Lung (tissue), 12 donors: ENCODE results near the gene PTTG2. TPM values are rescaled to one million over a fixed set of nuclear protein-coding genes. Genes with fewer than 3 reads are reported as not detected.

Experiments used
- ATAC-seq: fragments of 200-7000 bp; cut with Tn5 transposase; one replicate; pipeline ENCODE4 v1.9.1; 2020; ENCODE audit warnings: moderate number of reproducible peaks; ENCODE audit not compliant: insufficient read depth, low FRiP score
- DNase-seq, 3 donors: peaks; one replicate each; pipeline ENCODE4 v3.0.0-alpha.2; 2013 to 2017
- H3K27ac ChIP-seq, 2 donors: one replicate each; pipeline ENCODE4 v1.5.1; 2013; ENCODE audit warnings: mild to moderate bottlenecking in 2 of 2, moderate library complexity in 2 of 2, control low read depth in 1 of 2, inconsistent platforms in 1 of 2, low read depth in 1 of 2, low read length in 1 of 2
- H3K27me3 ChIP-seq, 3 donors: one replicate each; pipeline ENCODE4 v1.5.1; 2013; ENCODE audit warnings: low read length in 2 of 3; ENCODE audit not compliant: control insufficient read depth in 3 of 3, insufficient read depth in 3 of 3
- H3K36me3 ChIP-seq, 4 donors: one replicate each; pipeline ENCODE4 v1.5.1; 2013; ENCODE audit warnings: low read length in 4 of 4, mild to moderate bottlenecking in 1 of 4, moderate library complexity in 1 of 4; ENCODE audit not compliant: control insufficient read depth in 4 of 4, insufficient read depth in 4 of 4
- H3K4me1 ChIP-seq, 5 donors: one replicate each; pipeline ENCODE4 v1.5.1; 2013; ENCODE audit warnings: low read length in 5 of 5, mild to moderate bottlenecking in 2 of 5, moderate library complexity in 1 of 5; ENCODE audit not compliant: control insufficient read depth in 5 of 5, insufficient read depth in 5 of 5
- H3K4me3 ChIP-seq: one replicate; pipeline ENCODE4 v1.5.1; 2013; ENCODE audit warnings: mild to moderate bottlenecking, control low read depth, moderate library complexity
- H3K9ac ChIP-seq, 2 donors: one replicate each; pipeline ENCODE4 v1.5.1; 2013; ENCODE audit warnings: low read length in 2 of 2, control low read depth in 1 of 2; ENCODE audit not compliant: insufficient read depth in 1 of 2
- H3K9me3 ChIP-seq, 4 donors: one replicate each; pipeline ENCODE4 v1.5.1; 2013; ENCODE audit warnings: low read length in 3 of 4, mild to moderate bottlenecking in 1 of 4, moderate library complexity in 1 of 4; ENCODE audit not compliant: control insufficient read depth in 4 of 4, insufficient read depth in 3 of 4
- CTCF ChIP-seq: IDR thresholded peaks from 2 replicates; pipeline ENCODE4 v1.5.1; 2012; ENCODE audit warnings: mild to moderate bottlenecking; ENCODE audit errors: control extremely low read depth, extremely low read depth
- WGBS, 2 donors: extraction: QIAGEN DNeasy Blood & Tissue Kit; methylation state at CpG; one replicate each; pipeline ENCODE4 v1.1.7; 2013; 5-methylcytosine and 5-hydroxymethylcytosine counted together
- polyA plus RNA-seq, 2 donors: library from polyadenylated mRNA; stranded (reverse); fragments of 200-250 nt; gene quantifications; one replicate each; pipeline ENCODE4 v1.2.1, GENCODE V29; 2013
- total RNA-seq, 2 donors: library from RNA; depleted of rRNA in 1 of 2; stranded (reverse); fragments of >200 nt in 1 of 2; gene quantifications; one replicate each; pipeline ENCODE4 v1.2.1, GENCODE V29; 2014 to 2021
- donor health status: control.
- donor health status: control.
- donor health status: Bipolar disorder and iron deficiency.
- donor health status: healthy.
- donor health status: DM: yes; HTN: yes; CAD: no.

The PTTG2 gene
- total and polyA plus RNA-seq, 4 donors, result 0.11 to 0.52 TPM; not detected in 2

- Histone ChIP-seq H3K27me3 (no peaks in the 10 kb centered on the region), H3K4me1 (peaks cover 0 to 8% (median 0%) of the 10 kb centered on the region in 5 donors), H3K4me3 (no peak overlapping the region), H3K9ac (no peak overlapping the region), H3K27ac (no peak overlapping the region), H3K36me3 (no peaks in the 10 kb centered on the region), H3K9me3 (peaks cover 0 to 5% (median 0%) of the 10 kb centered on the region in 4 donors)
- ATAC-seq, result no peak
- no peak for DNase-seq
- WGBS, 2 donors, result 52 to 66% methylated on average over 4 of the region's 4 CpGs
- TF ChIP-seq CTCF, result no peak
Measured at GRCh38 chr4:37935026-37935425, 25.2 kb upstream of the PTTG2 start.

GRCh38 chr4:37936889-37937498, 23.2 kb upstream of the PTTG2 start:
- Histone ChIP-seq H3K4me1 (peaks cover 0 to 8% (median 0%) of the 10 kb centered on the region in 5 donors), H3K9ac (no peak overlapping the region), H3K27ac (peak overlapping the region in 1 of 2 donors; percentile 30), H3K36me3 (no peaks in the 10 kb centered on the region), H3K9me3 (peaks cover 0 to 5% (median 0%) of the 10 kb centered on the region in 4 donors), H3K4me3 (no peak overlapping the region), H3K27me3 (no peaks in the 10 kb centered on the region)
- no peak for TF ChIP-seq CTCF
- DNase-seq, result no peak
- 47 to 66% methylated on average over 7 of the region's 7 CpGs for WGBS, 2 donors
- no peak for ATAC-seq

- H3K9ac ChIP-seq, result no peak overlapping the region
- H3K4me3 ChIP-seq, result no peak overlapping the region
- ATAC-seq, result no peak
- no peak overlapping the region for H3K27ac ChIP-seq
- peaks cover 0 to 5% (median 0%) of the 10 kb centered on the region in 4 donors for H3K9me3 ChIP-seq
- 83 to 98% methylated on average over 3 of the region's 3 CpGs for WGBS, 2 donors
- no peak for DNase-seq
- no peak for TF ChIP-seq CTCF
- peaks cover 0 to 8% (median 0%) of the 10 kb centered on the region in 5 donors for H3K4me1 ChIP-seq
- no peaks in the 10 kb centered on the region for H3K27me3 ChIP-seq
- no peaks in the 10 kb centered on the region for H3K36me3 ChIP-seq
Measured at GRCh38 chr4:37938208-37938607, 22.0 kb upstream of the PTTG2 start.
